DOHH2 (cell line): ENCODE data around the gene KCNMB3.

Experiments
- CTCF ChIP-seq: fragments of 200-600 bp; sonication (generic); IDR thresholded peaks from one replicate; pipeline ENCODE4 v1.5.1; 2014; ENCODE audit warnings: antibody characterized with exemption, mild to moderate bottlenecking, low read depth, low read length; ENCODE audit not compliant: poor library complexity, severe bottlenecking
- EZH2phosphoT487 ChIP-seq: fragments of 200-600 bp; sonication (generic); IDR thresholded peaks from 2 replicates; pipeline ENCODE4 v1.6.1; 2017; ENCODE audit warnings: borderline replicate concordance, mild to moderate bottlenecking, antibody characterized with exemption, low read length, moderate library complexity, mixed read lengths

- TF ChIP-seq CTCF (no peak), EZH2phosphoT487 (no peak)
Measured at GRCh38 chr3:179278151-179278550, 27.2 kb upstream of the KCNMB3 start.
